Esophagus muscularis mucosa (tissue), 3 donors: ENCODE data around the gene ADAMTS18.

Experiments
- EP300 ChIP-seq: sonication (generic); formaldehyde crosslinking; IDR thresholded peaks from one replicate; pipeline ENCODE4 v1.6.1; 2017; ENCODE audit warnings: antibody characterized with exemption
- TF ChIP-seq, protein P1 (sequence below), 3 experiments: fragments of 200-600 bp in 2 of 3; fragments of 450-650 bp in 1 of 3; sonication (generic) in 2 of 3; IDR thresholded peaks; one replicate each; pipeline ENCODE4 v1.5.1; 2017 to 2019; ENCODE audit warnings: antibody characterized with exemption in 3 of 3, mild to moderate bottlenecking in 2 of 3, moderate library complexity in 1 of 3

- TF ChIP-seq, protein P1, sequence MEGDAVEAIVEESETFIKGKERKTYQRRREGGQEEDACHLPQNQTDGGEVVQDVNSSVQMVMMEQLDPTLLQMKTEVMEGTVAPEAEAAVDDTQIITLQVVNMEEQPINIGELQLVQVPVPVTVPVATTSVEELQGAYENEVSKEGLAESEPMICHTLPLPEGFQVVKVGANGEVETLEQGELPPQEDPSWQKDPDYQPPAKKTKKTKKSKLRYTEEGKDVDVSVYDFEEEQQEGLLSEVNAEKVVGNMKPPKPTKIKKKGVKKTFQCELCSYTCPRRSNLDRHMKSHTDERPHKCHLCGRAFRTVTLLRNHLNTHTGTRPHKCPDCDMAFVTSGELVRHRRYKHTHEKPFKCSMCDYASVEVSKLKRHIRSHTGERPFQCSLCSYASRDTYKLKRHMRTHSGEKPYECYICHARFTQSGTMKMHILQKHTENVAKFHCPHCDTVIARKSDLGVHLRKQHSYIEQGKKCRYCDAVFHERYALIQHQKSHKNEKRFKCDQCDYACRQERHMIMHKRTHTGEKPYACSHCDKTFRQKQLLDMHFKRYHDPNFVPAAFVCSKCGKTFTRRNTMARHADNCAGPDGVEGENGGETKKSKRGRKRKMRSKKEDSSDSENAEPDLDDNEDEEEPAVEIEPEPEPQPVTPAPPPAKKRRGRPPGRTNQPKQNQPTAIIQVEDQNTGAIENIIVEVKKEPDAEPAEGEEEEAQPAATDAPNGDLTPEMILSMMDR (IDR thresholded peaks at IDR 0.05) = no peak
- no peak for TF ChIP-seq EP300
Observed at GRCh38 chr16:77373726-77374125, 61.1 kb downstream of the ADAMTS18 start.
